ENCODE data around the gene SMG7. TPM values are rescaled to one million over a fixed set of nuclear protein-coding genes. Genes with fewer than 3 reads are reported as not detected.
A peak's percentile ranks its signal among the peaks of the same experiment; 100 is the strongest.

Gene SMG7
- total and polyA plus RNA-seq, 5 donors from 2014 or later, result 13.6 to 66.1 (median 21.7) TPM

- H3K36me3 ChIP-seq (ENCODE audit: control insufficient read depth, insufficient read depth, low read length), result peaks cover 93% of the 10 kb centered on the region
- Mint-ChIP-seq H3K36me3 (peaks cover 43% of the 10 kb centered on the region), H3K27me3 (no peaks in the 10 kb centered on the region), H3K27ac (peak overlapping the region in 2 of 3 donors; percentile 54 to 66), H3K4me1 (peaks cover 0 to 6% (median 4%) of the 10 kb centered on the region in 4 donors), H3K4me3 (no peak overlapping the region), H3K9me3 (no peaks in the 10 kb centered on the region)
- H3K4me1 ChIP-seq (ENCODE audit: control insufficient read depth, insufficient read depth, low read length, poor library complexity, severe bottlenecking), result no peaks in the 10 kb centered on the region
- H3K4me3 ChIP-seq (ENCODE audit: low read depth, low read length), result no peak overlapping the region
- no peak for DNase-seq
- H3K27me3 ChIP-seq (ENCODE audit: control insufficient read depth, insufficient read depth, low read length), result no peaks in the 10 kb centered on the region
- H3K27ac ChIP-seq (ENCODE audit: insufficient read depth, low read length, poor library complexity, severe bottlenecking), result no peak overlapping the region
- H3K9me3 ChIP-seq (ENCODE audit: control insufficient read depth in 2 of 2, low read length in 2 of 2), result no peaks in the 10 kb centered on the region
- ATAC-seq (ENCODE audit: low read depth in 2 of 2), result no peak
Measured at GRCh38 chr1:183544598-183545297, 72.4 kb downstream of the SMG7 start.

GRCh38 chr1:183546427-183546826, 74.1 kb downstream of the SMG7 start:
- H3K36me3 Mint-ChIP-seq, result peaks cover 43% of the 10 kb centered on the region
- Histone ChIP-seq H3K27me3 (ENCODE audit: control insufficient read depth, insufficient read depth, low read length) (no peaks in the 10 kb centered on the region), H3K9me3 (ENCODE audit: control insufficient read depth in 2 of 2, low read length in 2 of 2) (no peaks in the 10 kb centered on the region), H3K4me1 (ENCODE audit: control insufficient read depth, insufficient read depth, low read length, poor library complexity, severe bottlenecking) (no peaks in the 10 kb centered on the region), H3K27ac (ENCODE audit: insufficient read depth, low read length, poor library complexity, severe bottlenecking) (no peak overlapping the region), H3K4me3 (ENCODE audit: low read depth, low read length) (no peak overlapping the region), H3K36me3 (ENCODE audit: control insufficient read depth, insufficient read depth, low read length) (peaks cover 93% of the 10 kb centered on the region)
- no peak overlapping the region for H3K27ac Mint-ChIP-seq
- ATAC-seq (ENCODE audit: low read depth in 2 of 2) (no peak), DNase-seq (no peak)
- H3K9me3 Mint-ChIP-seq, result no peaks in the 10 kb centered on the region
- H3K27me3 Mint-ChIP-seq, result no peaks in the 10 kb centered on the region
- peaks cover 0 to 10% (median 5%) of the 10 kb centered on the region in 4 donors for H3K4me1 Mint-ChIP-seq
- H3K4me3 Mint-ChIP-seq, result no peak overlapping the region

GRCh38 chr1:183548116-183548515, 75.8 kb downstream of the SMG7 start:
- Histone ChIP-seq H3K9me3 (ENCODE audit: control insufficient read depth in 2 of 2, low read length in 2 of 2) (no peaks in the 10 kb centered on the region), H3K4me1 (ENCODE audit: control insufficient read depth, insufficient read depth, low read length, poor library complexity, severe bottlenecking) (no peaks in the 10 kb centered on the region), H3K27ac (ENCODE audit: insufficient read depth, low read length, poor library complexity, severe bottlenecking) (no peak overlapping the region), H3K36me3 (ENCODE audit: control insufficient read depth, insufficient read depth, low read length) (peaks cover 97% of the 10 kb centered on the region), H3K27me3 (ENCODE audit: control insufficient read depth, insufficient read depth, low read length) (no peaks in the 10 kb centered on the region), H3K4me3 (ENCODE audit: low read depth, low read length) (no peak overlapping the region)
- no peaks in the 10 kb centered on the region for H3K27me3 Mint-ChIP-seq
- H3K9me3 Mint-ChIP-seq, result no peaks in the 10 kb centered on the region
- peaks cover 0 to 10% (median 5%) of the 10 kb centered on the region in 4 donors for H3K4me1 Mint-ChIP-seq
- DNase-seq (no peak), ATAC-seq (ENCODE audit: low read depth in 2 of 2) (no peak)
- H3K4me3 Mint-ChIP-seq, result no peak overlapping the region
- H3K27ac Mint-ChIP-seq, result peak overlapping the region in 1 of 3 donors; percentile 42
- H3K36me3 Mint-ChIP-seq, result peaks cover 41% of the 10 kb centered on the region

- Histone ChIP-seq H3K4me1 (ENCODE audit: control insufficient read depth, insufficient read depth, low read length, poor library complexity, severe bottlenecking) (no peaks in the 10 kb centered on the region), H3K4me3 (ENCODE audit: low read depth, low read length) (no peak overlapping the region), H3K27me3 (ENCODE audit: control insufficient read depth, insufficient read depth, low read length) (no peaks in the 10 kb centered on the region), H3K27ac (ENCODE audit: insufficient read depth, low read length, poor library complexity, severe bottlenecking) (peak overlapping the region; percentile 18), H3K36me3 (ENCODE audit: control insufficient read depth, insufficient read depth, low read length) (peaks cover 90% of the 10 kb centered on the region), H3K9me3 (ENCODE audit: control insufficient read depth in 2 of 2, low read length in 2 of 2) (no peaks in the 10 kb centered on the region)
- peak overlapping the region in 1 of 3 donors; percentile 20 for H3K27ac Mint-ChIP-seq
- no peak for ATAC-seq (ENCODE audit: low read depth in 2 of 2)
- no peak for DNase-seq
- H3K4me1 Mint-ChIP-seq, result peaks cover 0 to 5% (median 2%) of the 10 kb centered on the region in 4 donors
- H3K27me3 Mint-ChIP-seq, result no peaks in the 10 kb centered on the region
- H3K36me3 Mint-ChIP-seq, result peaks cover 42% of the 10 kb centered on the region
- no peak overlapping the region for H3K4me3 Mint-ChIP-seq
- H3K9me3 Mint-ChIP-seq, result no peaks in the 10 kb centered on the region
Measured at GRCh38 chr1:183550915-183551314, 78.6 kb downstream of the SMG7 start.

- H3K4me1 ChIP-seq (ENCODE audit: control insufficient read depth, insufficient read depth, low read length, poor library complexity, severe bottlenecking), result no peaks in the 10 kb centered on the region
- Mint-ChIP-seq H3K4me1 (peaks cover 0 to 5% (median 4%) of the 10 kb centered on the region in 4 donors), H3K27ac (no peak overlapping the region), H3K27me3 (no peaks in the 10 kb centered on the region), H3K4me3 (no peak overlapping the region), H3K9me3 (no peaks in the 10 kb centered on the region), H3K36me3 (peaks cover 38% of the 10 kb centered on the region)
- no peak overlapping the region for H3K27ac ChIP-seq (ENCODE audit: insufficient read depth, low read length, poor library complexity, severe bottlenecking)
- DNase-seq, result no peak
- no peaks in the 10 kb centered on the region for H3K9me3 ChIP-seq (ENCODE audit: control insufficient read depth in 2 of 2, low read length in 2 of 2)
- no peaks in the 10 kb centered on the region for H3K27me3 ChIP-seq (ENCODE audit: control insufficient read depth, insufficient read depth, low read length)
- peaks cover 85% of the 10 kb centered on the region for H3K36me3 ChIP-seq (ENCODE audit: control insufficient read depth, insufficient read depth, low read length)
- ATAC-seq (ENCODE audit: low read depth in 2 of 2), result no peak
- H3K4me3 ChIP-seq (ENCODE audit: low read depth, low read length), result no peak overlapping the region
Measured at GRCh38 chr1:183551924-183552323, 79.6 kb downstream of the SMG7 start.

GRCh38 chr1:183552441-183552840, 80.1 kb downstream of the SMG7 start:
- Mint-ChIP-seq H3K4me3 (no peak overlapping the region), H3K27me3 (no peaks in the 10 kb centered on the region), H3K9me3 (no peaks in the 10 kb centered on the region), H3K27ac (no peak overlapping the region), H3K36me3 (peaks cover 35% of the 10 kb centered on the region), H3K4me1 (peaks cover 0 to 5% (median 4%) of the 10 kb centered on the region in 4 donors)
- ATAC-seq (ENCODE audit: low read depth in 2 of 2) (no peak), DNase-seq (no peak)
- H3K9me3 ChIP-seq (ENCODE audit: control insufficient read depth in 2 of 2, low read length in 2 of 2), result no peaks in the 10 kb centered on the region
- peaks cover 85% of the 10 kb centered on the region for H3K36me3 ChIP-seq (ENCODE audit: control insufficient read depth, insufficient read depth, low read length)
- no peak overlapping the region for H3K4me3 ChIP-seq (ENCODE audit: low read depth, low read length)
- H3K27ac ChIP-seq (ENCODE audit: insufficient read depth, low read length, poor library complexity, severe bottlenecking), result no peak overlapping the region
- no peaks in the 10 kb centered on the region for H3K4me1 ChIP-seq (ENCODE audit: control insufficient read depth, insufficient read depth, low read length, poor library complexity, severe bottlenecking)
- H3K27me3 ChIP-seq (ENCODE audit: control insufficient read depth, insufficient read depth, low read length), result no peaks in the 10 kb centered on the region

- no peak for ATAC-seq (ENCODE audit: low read depth in 2 of 2)
- Mint-ChIP-seq H3K9me3 (no peaks in the 10 kb centered on the region), H3K36me3 (peaks cover 35% of the 10 kb centered on the region), H3K4me1 (peaks cover 0 to 5% (median 4%) of the 10 kb centered on the region in 4 donors), H3K27me3 (no peaks in the 10 kb centered on the region), H3K4me3 (no peak overlapping the region), H3K27ac (peak overlapping the region in 2 of 3 donors; percentile 56 to 94)
- no peak overlapping the region for H3K27ac ChIP-seq (ENCODE audit: insufficient read depth, low read length, poor library complexity, severe bottlenecking)
- H3K4me3 ChIP-seq (ENCODE audit: low read depth, low read length), result no peak overlapping the region
- no peaks in the 10 kb centered on the region for H3K9me3 ChIP-seq (ENCODE audit: control insufficient read depth in 2 of 2, low read length in 2 of 2)
- H3K4me1 ChIP-seq (ENCODE audit: control insufficient read depth, insufficient read depth, low read length, poor library complexity, severe bottlenecking), result no peaks in the 10 kb centered on the region
- H3K27me3 ChIP-seq (ENCODE audit: control insufficient read depth, insufficient read depth, low read length), result no peaks in the 10 kb centered on the region
- no peak for DNase-seq
- peaks cover 81% of the 10 kb centered on the region for H3K36me3 ChIP-seq (ENCODE audit: control insufficient read depth, insufficient read depth, low read length)
Measured at GRCh38 chr1:183552891-183553290, 80.6 kb downstream of the SMG7 start.

- Histone ChIP-seq H3K4me1 (ENCODE audit: control insufficient read depth, insufficient read depth, low read length, poor library complexity, severe bottlenecking) (no peaks in the 10 kb centered on the region), H3K9me3 (ENCODE audit: control insufficient read depth in 2 of 2, low read length in 2 of 2) (no peaks in the 10 kb centered on the region), H3K27ac (ENCODE audit: insufficient read depth, low read length, poor library complexity, severe bottlenecking) (no peak overlapping the region), H3K4me3 (ENCODE audit: low read depth, low read length) (no peak overlapping the region), H3K36me3 (ENCODE audit: control insufficient read depth, insufficient read depth, low read length) (peaks cover 77% of the 10 kb centered on the region), H3K27me3 (ENCODE audit: control insufficient read depth, insufficient read depth, low read length) (no peaks in the 10 kb centered on the region)
- DNase-seq (no peak), ATAC-seq (ENCODE audit: low read depth in 2 of 2) (no peak)
- Mint-ChIP-seq H3K27ac (peak overlapping the region in 2 of 3 donors; percentile 56 to 80), H3K36me3 (peaks cover 35% of the 10 kb centered on the region), H3K9me3 (no peaks in the 10 kb centered on the region), H3K4me3 (no peak overlapping the region), H3K4me1 (peaks cover 0 to 5% (median 4%) of the 10 kb centered on the region in 4 donors), H3K27me3 (no peaks in the 10 kb centered on the region)
Measured at GRCh38 chr1:183553331-183553730, 81.0 kb downstream of the SMG7 start.

Data from CD4-positive, CD25-positive, alpha-beta regulatory T cell (primary cell).